Endothelial cell (in vitro differentiated cells): ENCODE measurements around the gene ADAMTS20. TPM values are rescaled to one million over a fixed set of nuclear protein-coding genes. Genes with fewer than 3 reads are reported as not detected.

Experiments used
- DNase-seq: peaks from one replicate; pipeline ENCODE4 v3.0.0; 2021; ENCODE audit warnings: low spot score
- H3K27ac Mint-ChIP-seq: one replicate; pipeline ENCODE4 v1.8.0; 2021; ENCODE audit warnings: mixed read lengths, inconsistent platforms; ENCODE audit not compliant: unreplicated experiment
- H3K27me3 Mint-ChIP-seq: one replicate; pipeline ENCODE4 v1.8.0; 2021; ENCODE audit warnings: mild to moderate bottlenecking, moderate library complexity, mixed read lengths, inconsistent platforms; ENCODE audit not compliant: unreplicated experiment
- H3K36me3 Mint-ChIP-seq: one replicate; pipeline ENCODE4 v1.8.0; 2021; ENCODE audit warnings: mild to moderate bottlenecking, low read depth, mixed read lengths, inconsistent platforms; ENCODE audit not compliant: unreplicated experiment
- H3K4me1 Mint-ChIP-seq: one replicate; pipeline ENCODE4 v1.8.0; 2021; ENCODE audit warnings: mild to moderate bottlenecking, mixed read lengths, inconsistent platforms; ENCODE audit not compliant: unreplicated experiment
- H3K4me3 Mint-ChIP-seq: one replicate; pipeline ENCODE4 v1.8.0; 2021; ENCODE audit warnings: mild to moderate bottlenecking, mixed read lengths, inconsistent platforms; ENCODE audit not compliant: unreplicated experiment
- H3K9me3 Mint-ChIP-seq: one replicate; pipeline ENCODE4 v1.8.0; 2021; ENCODE audit warnings: mixed read lengths, inconsistent platforms; ENCODE audit not compliant: unreplicated experiment
- total RNA-seq: library from RNA; stranded (reverse); fragmentation: NEBNext Ultra II Directional; extraction: Animal tissue kit (Norgen Biotek cat#: 25700); gene quantifications from one replicate; pipeline ENCODE4 v1.2.1, GENCODE V29; 2021; ENCODE audit not compliant: unreplicated experiment
- TF ChIP-seq, protein P1 (sequence below): fragments of 200-600 bp; sonication (generic); IDR thresholded peaks from one replicate; pipeline ENCODE4 v1.5.0; 2021; ENCODE audit warnings: antibody characterized with exemption; ENCODE audit not compliant: unreplicated experiment

The ADAMTS20 gene
- total RNA-seq, 1 donor from 2014 or later, result 0.15 TPM

DNA sequence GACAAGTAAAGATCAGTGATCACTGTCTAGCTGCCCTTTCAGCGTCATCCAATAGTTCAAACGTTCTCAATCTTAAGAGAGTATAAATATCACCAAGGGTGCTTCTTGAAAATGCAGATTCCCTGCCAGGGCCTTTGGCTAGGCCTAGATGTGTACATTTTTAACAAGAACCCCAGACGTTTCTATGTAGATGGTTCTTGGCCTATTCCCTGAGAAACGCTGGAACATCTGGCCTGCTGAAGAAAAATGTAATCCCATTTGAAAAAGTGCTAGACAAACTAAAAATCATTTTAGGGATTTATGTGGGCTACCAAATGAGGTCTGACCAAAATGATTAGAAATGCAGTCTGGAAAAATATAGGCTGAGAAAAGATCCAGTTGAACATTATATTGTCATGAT, 231.7 kb downstream of the ADAMTS20 start:
- H3K4me3 Mint-ChIP-seq, result no peak overlapping the region

DNA sequence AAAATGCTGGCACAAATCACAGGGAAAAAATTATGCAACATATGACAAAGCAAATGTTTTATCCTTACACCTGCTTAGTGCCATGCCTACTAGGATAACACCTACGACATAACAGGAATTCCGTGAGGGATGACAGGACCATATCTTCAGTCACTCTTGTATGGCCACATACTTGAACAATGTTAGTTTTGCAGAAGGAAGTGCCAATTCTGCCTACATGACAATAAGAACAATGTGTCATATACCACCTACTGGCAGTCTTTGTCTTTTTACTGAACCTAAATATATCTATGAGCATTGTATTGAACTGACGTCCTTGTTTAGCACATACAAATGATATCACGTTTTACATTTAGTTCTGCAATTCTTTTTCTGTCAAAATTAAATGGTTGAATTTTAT, 234.0 kb downstream of the ADAMTS20 start:
- no peaks in the 10 kb centered on the region for H3K9me3 Mint-ChIP-seq
- H3K36me3 Mint-ChIP-seq, result no peaks in the 10 kb centered on the region
- DNase-seq, result no peak
- no peak overlapping the region for H3K4me3 Mint-ChIP-seq
- no peaks in the 10 kb centered on the region for H3K27me3 Mint-ChIP-seq
- TF ChIP-seq, protein P1, sequence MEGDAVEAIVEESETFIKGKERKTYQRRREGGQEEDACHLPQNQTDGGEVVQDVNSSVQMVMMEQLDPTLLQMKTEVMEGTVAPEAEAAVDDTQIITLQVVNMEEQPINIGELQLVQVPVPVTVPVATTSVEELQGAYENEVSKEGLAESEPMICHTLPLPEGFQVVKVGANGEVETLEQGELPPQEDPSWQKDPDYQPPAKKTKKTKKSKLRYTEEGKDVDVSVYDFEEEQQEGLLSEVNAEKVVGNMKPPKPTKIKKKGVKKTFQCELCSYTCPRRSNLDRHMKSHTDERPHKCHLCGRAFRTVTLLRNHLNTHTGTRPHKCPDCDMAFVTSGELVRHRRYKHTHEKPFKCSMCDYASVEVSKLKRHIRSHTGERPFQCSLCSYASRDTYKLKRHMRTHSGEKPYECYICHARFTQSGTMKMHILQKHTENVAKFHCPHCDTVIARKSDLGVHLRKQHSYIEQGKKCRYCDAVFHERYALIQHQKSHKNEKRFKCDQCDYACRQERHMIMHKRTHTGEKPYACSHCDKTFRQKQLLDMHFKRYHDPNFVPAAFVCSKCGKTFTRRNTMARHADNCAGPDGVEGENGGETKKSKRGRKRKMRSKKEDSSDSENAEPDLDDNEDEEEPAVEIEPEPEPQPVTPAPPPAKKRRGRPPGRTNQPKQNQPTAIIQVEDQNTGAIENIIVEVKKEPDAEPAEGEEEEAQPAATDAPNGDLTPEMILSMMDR, result no peak
- no peak overlapping the region for H3K27ac Mint-ChIP-seq
- H3K4me1 Mint-ChIP-seq, result no peaks in the 10 kb centered on the region

More for the DNA sequence above, 231.7 kb downstream of the ADAMTS20 start:
- TF ChIP-seq, protein P1, result no peak
- Mint-ChIP-seq H3K4me1 (no peaks in the 10 kb centered on the region), H3K27me3 (no peaks in the 10 kb centered on the region), H3K9me3 (no peaks in the 10 kb centered on the region), H3K27ac (no peak overlapping the region), H3K36me3 (no peaks in the 10 kb centered on the region)
- DNase-seq, result no peak

DNA sequence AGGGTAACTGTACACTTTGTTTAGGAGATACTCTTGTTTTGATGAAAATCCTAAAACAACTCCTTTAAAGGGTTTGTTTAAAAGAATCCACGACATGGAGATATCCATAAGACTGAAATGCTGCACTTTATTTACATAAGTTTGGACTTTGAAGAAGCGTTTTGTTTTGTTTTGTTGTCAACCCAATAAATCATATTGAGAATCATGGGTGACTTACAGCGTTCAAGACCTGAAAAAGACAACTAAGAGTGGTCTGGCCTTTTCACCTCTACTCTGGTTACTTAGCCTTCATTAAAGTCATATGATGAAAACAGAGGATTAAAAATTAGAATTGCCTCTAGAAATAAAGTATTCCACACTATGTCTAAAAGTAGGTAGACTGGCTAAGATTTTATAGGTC, 234.8 kb downstream of the ADAMTS20 start:
- H3K36me3 Mint-ChIP-seq, result no peaks in the 10 kb centered on the region

GRCh38 chr12:43316520-43316919, 235.5 kb downstream of the ADAMTS20 start:
- Mint-ChIP-seq H3K4me3 (no peak overlapping the region), H3K9me3 (no peaks in the 10 kb centered on the region), H3K4me1 (no peaks in the 10 kb centered on the region), H3K27me3 (no peaks in the 10 kb centered on the region), H3K36me3 (no peaks in the 10 kb centered on the region), H3K27ac (no peak overlapping the region)
- no peak for DNase-seq
- TF ChIP-seq, protein P1, result no peak

More for the DNA sequence above, 234.8 kb downstream of the ADAMTS20 start:
- no peak overlapping the region for H3K4me3 Mint-ChIP-seq
- no peaks in the 10 kb centered on the region for H3K4me1 Mint-ChIP-seq
- no peaks in the 10 kb centered on the region for H3K9me3 Mint-ChIP-seq
- DNase-seq, result no peak
- H3K27ac Mint-ChIP-seq, result no peak overlapping the region
- TF ChIP-seq, protein P1, result no peak
- no peaks in the 10 kb centered on the region for H3K27me3 Mint-ChIP-seq

DNA sequence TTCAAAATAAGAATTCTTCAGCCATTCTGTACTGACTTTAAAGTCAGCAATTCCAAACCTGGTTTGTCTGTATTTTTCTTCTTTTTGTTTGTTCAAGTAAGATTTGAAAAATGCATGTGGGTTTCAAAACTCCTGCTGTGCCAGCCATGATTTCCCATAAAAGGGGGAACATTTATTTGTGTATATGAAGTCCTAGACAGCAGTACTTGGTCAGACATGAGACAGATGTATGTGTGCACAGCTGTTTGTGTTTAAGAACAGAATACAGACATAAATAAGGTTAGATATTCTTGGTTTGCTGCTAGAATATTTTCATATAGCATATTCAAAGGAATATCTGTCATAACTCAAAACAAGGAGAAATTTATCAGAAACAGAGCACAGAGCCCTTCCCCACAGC, 236.0 kb downstream of the ADAMTS20 start:
- H3K9me3 Mint-ChIP-seq, result no peaks in the 10 kb centered on the region
- H3K27ac Mint-ChIP-seq, result no peak overlapping the region
- no peaks in the 10 kb centered on the region for H3K36me3 Mint-ChIP-seq
- no peak for DNase-seq
- TF ChIP-seq, protein P1, result no peak
- no peaks in the 10 kb centered on the region for H3K4me1 Mint-ChIP-seq
- H3K27me3 Mint-ChIP-seq, result no peaks in the 10 kb centered on the region
- no peak overlapping the region for H3K4me3 Mint-ChIP-seq
